ENCODE data around the gene CITED4.

The CITED4 gene

GRCh38 chr1:40840526-40841323 lies 21.4 kb downstream of the CITED4 start:
- Mint-ChIP-seq H3K27me3 (peaks cover 34% of the 10 kb centered on the region), H3K36me3 (ENCODE audit: low read depth) (no peaks in the 10 kb centered on the region), H3K27ac (no peak overlapping the region), H3K4me3 (no peak overlapping the region), H3K9me3 (peaks cover 8% of the 10 kb centered on the region), H3K4me1 (ENCODE audit: low read depth) (peaks cover 10% of the 10 kb centered on the region)
- intact Hi-C loops (cut with micrococcal nuclease) = no loop called here

- Mint-ChIP-seq H3K36me3 (ENCODE audit: low read depth) (no peaks in the 10 kb centered on the region), H3K27ac (no peak overlapping the region), H3K4me3 (no peak overlapping the region), H3K27me3 (peaks cover 34% of the 10 kb centered on the region), H3K9me3 (peaks cover 8% of the 10 kb centered on the region), H3K4me1 (ENCODE audit: low read depth) (peaks cover 4% of the 10 kb centered on the region)
- intact Hi-C loops (cut with micrococcal nuclease) = no loop called here
Measured at GRCh38 chr1:40839943-40840335, 22.2 kb downstream of the CITED4 start.

DNA sequence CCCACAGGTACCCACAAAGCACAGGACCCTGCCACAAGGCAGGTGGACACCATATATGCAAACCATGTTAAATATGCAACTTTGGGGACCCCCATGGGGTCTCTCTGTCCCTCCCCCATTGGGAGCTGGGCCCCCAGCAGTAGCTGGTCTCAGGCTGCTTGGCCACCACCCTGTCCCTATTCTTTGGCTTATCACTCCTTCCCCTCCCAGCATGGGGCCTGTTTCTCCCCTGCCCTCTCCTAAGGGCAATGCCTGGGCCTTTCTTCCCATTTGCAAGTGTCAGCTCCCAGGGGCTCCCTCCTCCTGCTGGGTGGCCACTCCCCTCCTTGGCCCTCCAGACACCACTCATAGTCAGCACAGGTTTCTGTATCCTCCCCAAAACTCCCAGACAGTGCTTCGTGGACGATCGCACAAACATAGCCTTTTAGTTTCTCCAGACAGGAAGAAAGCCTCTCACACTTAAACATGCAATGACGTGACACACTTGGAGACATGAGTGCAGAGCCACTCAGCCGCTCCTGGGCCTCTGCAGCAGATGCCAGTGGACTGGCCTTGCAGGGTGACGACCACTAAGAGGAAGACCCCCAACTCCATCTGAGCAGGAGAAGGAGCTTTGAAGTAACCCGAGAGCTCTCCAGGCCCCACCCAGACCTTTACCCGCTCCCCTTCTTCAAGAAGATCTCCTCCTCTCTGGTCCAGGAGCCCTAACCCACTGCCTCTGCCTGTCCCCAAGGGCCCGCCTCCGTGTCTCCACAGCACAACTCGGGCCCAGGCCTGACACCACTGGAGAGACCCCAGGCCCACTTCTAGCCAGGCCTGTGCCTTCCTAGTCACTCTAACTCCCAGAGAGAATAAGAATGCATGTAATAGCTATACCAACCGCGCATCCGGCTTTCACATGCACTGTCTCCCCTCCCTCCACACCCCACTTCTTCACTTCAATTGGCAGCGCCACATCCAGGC lies 22.9 kb downstream of the CITED4 start:
- Mint-ChIP-seq H3K27ac (no peak overlapping the region), H3K4me3 (no peak overlapping the region)
- intact Hi-C loops (cut with micrococcal nuclease) = no loop called here

DNA sequence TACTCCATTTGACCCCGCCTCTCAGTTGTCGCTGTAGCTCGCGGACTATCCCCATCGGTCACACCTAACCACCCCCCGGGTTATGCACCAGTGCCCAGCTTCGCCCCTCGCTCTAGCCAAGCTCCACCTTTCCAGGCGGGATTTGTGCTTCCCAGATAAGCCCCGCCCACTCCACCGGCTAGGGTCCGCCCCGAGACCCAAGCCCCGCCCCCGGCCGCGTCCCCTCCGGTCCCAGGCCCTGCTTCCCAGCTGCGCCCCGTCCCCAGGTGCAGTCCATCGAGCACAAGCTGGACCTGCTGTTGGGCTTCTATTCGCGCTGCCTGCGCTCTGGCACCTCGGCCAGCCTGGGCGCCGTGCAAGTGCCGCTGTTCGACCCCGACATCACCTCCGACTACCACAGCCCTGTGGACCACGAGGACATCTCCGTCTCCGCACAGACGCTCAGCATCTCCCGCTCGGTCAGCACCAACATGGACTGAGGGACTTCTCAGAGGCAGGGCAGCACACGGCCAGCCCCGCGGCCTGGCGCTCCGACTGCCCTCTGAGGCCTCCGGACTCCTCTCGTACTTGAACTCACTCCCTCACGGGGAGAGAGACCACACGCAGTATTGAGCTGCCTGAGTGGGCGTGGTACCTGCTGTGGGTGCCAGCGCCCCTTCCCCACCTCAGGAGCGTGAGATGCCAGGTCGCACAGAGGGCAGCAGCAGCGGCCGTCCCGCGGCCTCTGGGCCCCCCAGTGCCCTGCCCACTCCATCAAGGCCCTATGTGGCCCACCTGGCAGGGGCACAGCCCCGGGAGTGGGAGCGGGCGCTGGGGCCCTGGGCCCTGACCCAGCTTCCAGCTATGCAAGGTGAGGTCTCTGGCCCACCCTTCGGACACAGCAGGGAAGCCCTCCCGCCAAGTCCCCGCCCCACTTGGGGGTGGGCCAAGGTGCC lies 23.9 kb downstream of the CITED4 start:
- Mint-ChIP-seq H3K4me3 (no peak overlapping the region), H3K27ac (no peak overlapping the region), H3K4me1 (ENCODE audit: low read depth) (no peaks in the 10 kb centered on the region), H3K36me3 (ENCODE audit: low read depth) (no peaks in the 10 kb centered on the region), H3K27me3 (peaks cover 32% of the 10 kb centered on the region), H3K9me3 (peaks cover 8% of the 10 kb centered on the region)
- intact Hi-C loops (cut with micrococcal nuclease) = no loop called here

More for the DNA sequence above, 22.9 kb downstream of the CITED4 start:
- H3K27me3 Mint-ChIP-seq = peaks cover 34% of the 10 kb centered on the region
- no peaks in the 10 kb centered on the region for H3K4me1 Mint-ChIP-seq (ENCODE audit: low read depth)
- H3K36me3 Mint-ChIP-seq (ENCODE audit: low read depth) = no peaks in the 10 kb centered on the region
- peaks cover 8% of the 10 kb centered on the region for H3K9me3 Mint-ChIP-seq

DNA sequence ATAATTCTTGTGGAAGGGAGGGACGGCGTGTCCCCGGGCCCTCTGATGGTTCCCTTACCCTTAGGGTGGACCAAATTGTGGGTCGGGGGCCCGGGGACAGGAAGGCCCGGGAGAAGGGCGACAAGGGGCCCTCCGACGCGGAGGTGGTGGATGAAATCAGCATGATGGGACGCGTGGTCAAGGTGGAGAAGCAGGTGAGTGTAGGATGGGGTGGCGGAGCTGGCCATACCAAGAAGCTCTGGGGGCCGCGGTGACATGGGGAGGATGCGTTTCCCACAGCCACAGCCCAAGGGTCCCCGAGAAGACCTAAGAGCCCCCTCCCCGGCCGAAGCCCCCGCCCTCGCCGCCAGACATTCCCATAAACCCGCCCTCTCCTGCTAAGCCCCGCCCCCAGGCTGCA lies 24.6 kb downstream of the CITED4 start:
- intact Hi-C loops (cut with micrococcal nuclease) = no loop called here
- no peaks in the 10 kb centered on the region for H3K4me1 Mint-ChIP-seq (ENCODE audit: low read depth)
- H3K4me3 Mint-ChIP-seq = no peak overlapping the region
- H3K36me3 Mint-ChIP-seq (ENCODE audit: low read depth) = no peaks in the 10 kb centered on the region
- no peak overlapping the region for H3K27ac Mint-ChIP-seq
- peaks cover 5% of the 10 kb centered on the region for H3K9me3 Mint-ChIP-seq
- H3K27me3 Mint-ChIP-seq = peaks cover 32% of the 10 kb centered on the region

GRCh38 chr1:40836283-40836682 lies 25.9 kb downstream of the CITED4 start:
- Mint-ChIP-seq H3K27me3 (peaks cover 19% of the 10 kb centered on the region), H3K4me3 (no peak overlapping the region), H3K36me3 (ENCODE audit: low read depth) (no peaks in the 10 kb centered on the region), H3K4me1 (ENCODE audit: low read depth) (no peaks in the 10 kb centered on the region), H3K27ac (no peak overlapping the region), H3K9me3 (no peaks in the 10 kb centered on the region)
- intact Hi-C loops (cut with micrococcal nuclease) = no loop called here

GRCh38 chr1:40834968-40835545 lies 27.1 kb downstream of the CITED4 start:
- Mint-ChIP-seq H3K27me3 (peaks cover 8% of the 10 kb centered on the region), H3K9me3 (no peaks in the 10 kb centered on the region), H3K36me3 (ENCODE audit: low read depth) (no peaks in the 10 kb centered on the region), H3K27ac (no peak overlapping the region), H3K4me1 (ENCODE audit: low read depth) (no peaks in the 10 kb centered on the region), H3K4me3 (no peak overlapping the region)
- intact Hi-C loops (cut with micrococcal nuclease) = no loop called here

GRCh38 chr1:40833979-40834378 lies 28.2 kb downstream of the CITED4 start:
- no peak overlapping the region for H3K4me3 Mint-ChIP-seq

DNA sequence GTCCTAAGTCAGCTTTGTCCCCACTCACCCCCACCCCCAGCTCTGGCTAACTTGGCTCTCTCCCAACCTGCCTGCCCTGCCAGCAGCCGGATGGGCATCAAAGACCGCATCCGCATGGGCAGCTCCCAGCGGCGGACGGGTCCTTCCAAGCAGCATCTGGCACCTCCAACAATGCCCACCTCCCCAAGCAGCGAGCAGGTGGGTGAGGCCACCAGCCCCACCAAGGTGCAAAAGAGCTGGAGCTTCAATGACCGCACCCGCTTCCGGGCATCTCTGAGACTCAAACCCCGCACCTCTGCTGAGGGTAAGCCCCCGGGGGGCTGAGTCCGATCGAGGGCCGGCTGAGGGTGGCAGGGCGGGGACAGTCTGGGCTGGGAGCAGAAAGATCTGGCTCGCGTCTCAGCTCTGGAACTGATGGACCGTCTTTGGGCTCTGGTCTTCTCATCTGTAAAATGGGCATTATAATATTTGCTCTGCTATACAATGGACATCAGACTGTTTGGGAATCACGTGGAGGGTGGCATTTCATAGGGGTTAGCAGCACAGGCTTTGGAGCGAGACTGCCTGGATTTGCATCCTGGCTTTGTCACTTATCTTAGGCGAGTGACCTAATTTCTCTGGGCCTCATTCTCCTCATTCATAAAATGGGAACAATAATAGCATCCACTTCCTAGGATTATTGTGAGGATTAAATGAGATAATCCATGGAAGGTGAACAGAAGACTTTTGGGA lies 31.0 kb downstream of the CITED4 start:
- Mint-ChIP-seq H3K27me3 (peaks cover 5% of the 10 kb centered on the region), H3K4me1 (ENCODE audit: low read depth) (peaks cover under 1% of the 10 kb centered on the region), H3K9me3 (no peaks in the 10 kb centered on the region), H3K36me3 (ENCODE audit: low read depth) (no peaks in the 10 kb centered on the region), H3K27ac (no peak overlapping the region), H3K4me3 (no peak overlapping the region)
- intact Hi-C loops (cut with micrococcal nuclease) = no loop called here

More at GRCh38 chr1:40833979-40834378, 28.2 kb downstream of the CITED4 start:
- Mint-ChIP-seq H3K36me3 (ENCODE audit: low read depth) (no peaks in the 10 kb centered on the region), H3K27ac (no peak overlapping the region), H3K27me3 (peaks cover 4% of the 10 kb centered on the region), H3K9me3 (no peaks in the 10 kb centered on the region), H3K4me1 (ENCODE audit: low read depth) (no peaks in the 10 kb centered on the region)
- intact Hi-C loops (cut with micrococcal nuclease) = no loop called here

DNA sequence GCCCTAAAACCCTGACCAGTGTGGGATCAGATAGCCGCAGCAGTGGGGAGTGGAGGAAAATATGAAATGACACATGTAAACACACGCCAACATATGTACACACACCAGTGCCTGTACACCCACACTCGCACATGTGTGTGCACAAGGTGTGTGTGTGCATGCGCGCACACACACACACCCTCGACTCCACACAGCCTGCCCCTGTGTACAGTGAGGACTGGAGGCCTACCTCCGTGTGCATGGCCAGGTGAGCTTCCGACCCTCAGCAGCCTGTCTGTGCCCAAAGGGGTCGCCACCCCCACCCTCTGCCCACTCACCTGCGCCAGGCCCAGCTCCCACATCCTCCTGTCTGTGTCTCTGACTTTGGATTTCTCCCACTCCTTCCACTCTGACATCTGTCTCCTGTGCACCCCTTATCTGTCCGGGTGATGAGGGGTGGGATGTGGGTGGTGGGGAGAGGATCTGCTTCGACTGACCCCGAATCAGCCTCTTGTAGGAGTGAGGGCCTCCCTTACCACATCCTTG lies 31.7 kb downstream of the CITED4 start:
- Mint-ChIP-seq H3K36me3 (ENCODE audit: low read depth) (no peaks in the 10 kb centered on the region), H3K27ac (no peak overlapping the region), H3K4me3 (no peak overlapping the region), H3K9me3 (no peaks in the 10 kb centered on the region), H3K27me3 (peaks cover 5% of the 10 kb centered on the region), H3K4me1 (ENCODE audit: low read depth) (peaks cover 8% of the 10 kb centered on the region)
- intact Hi-C loops (cut with micrococcal nuclease) = no loop called here

DNA sequence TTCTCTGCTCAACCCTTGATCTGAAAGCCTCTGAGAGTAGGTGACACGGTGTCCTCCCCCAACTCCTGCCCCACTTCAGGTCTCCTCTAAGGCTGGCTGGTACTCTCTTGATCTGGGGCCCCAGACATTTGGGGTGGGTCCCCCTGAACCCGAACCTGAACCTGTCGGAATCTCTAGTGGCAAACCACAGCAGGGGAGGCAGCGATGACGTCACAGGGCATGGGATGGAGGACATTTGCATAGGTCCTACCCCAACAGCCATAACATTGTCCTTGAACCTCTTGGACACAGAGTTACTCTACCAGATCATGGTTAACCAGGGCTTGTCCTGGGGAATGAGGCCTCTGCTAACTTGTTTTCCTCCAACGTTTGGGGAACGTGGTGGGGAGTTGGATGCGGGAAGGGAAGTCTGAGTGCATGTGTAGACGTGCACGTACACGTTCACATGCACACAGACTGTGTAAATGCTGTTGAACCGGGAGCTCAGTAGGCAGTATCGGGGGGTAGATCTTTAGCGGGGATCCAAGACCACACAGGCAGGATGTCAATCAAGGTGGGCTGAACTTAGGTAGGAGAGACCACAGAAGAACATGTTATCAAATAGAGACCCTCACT lies 32.4 kb downstream of the CITED4 start:
- Mint-ChIP-seq H3K36me3 (ENCODE audit: low read depth) (no peaks in the 10 kb centered on the region), H3K9me3 (no peaks in the 10 kb centered on the region), H3K27ac (no peak overlapping the region), H3K4me1 (ENCODE audit: low read depth) (peaks cover 15% of the 10 kb centered on the region), H3K27me3 (peaks cover 5% of the 10 kb centered on the region), H3K4me3 (no peak overlapping the region)
- intact Hi-C loops (cut with micrococcal nuclease) = no loop called here

DNA sequence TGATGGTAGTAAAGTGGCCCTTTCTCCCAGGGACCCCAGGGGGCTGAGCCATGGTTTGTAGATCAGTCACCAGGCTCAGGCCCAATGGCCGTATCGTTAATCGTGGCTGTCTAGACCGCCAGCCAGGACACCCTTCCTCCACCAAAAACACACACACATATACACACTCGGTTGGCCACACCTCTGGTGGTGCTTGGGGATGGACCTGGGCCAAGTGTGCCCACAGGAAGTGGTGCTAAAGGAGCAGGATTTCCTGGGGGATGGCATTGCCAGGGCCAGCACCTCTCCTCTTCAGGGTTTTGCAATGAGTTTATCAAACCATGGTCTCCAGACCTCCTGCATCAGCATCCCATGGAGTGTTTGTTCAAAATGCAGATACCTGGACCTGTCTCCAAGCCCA lies 36.2 kb downstream of the CITED4 start:
- H3K9me3 Mint-ChIP-seq = no peaks in the 10 kb centered on the region
- H3K4me1 Mint-ChIP-seq (ENCODE audit: low read depth) = peaks cover 15% of the 10 kb centered on the region
- intact Hi-C loops (cut with micrococcal nuclease) = no loop called here
- H3K27me3 Mint-ChIP-seq = peaks cover 7% of the 10 kb centered on the region
- no peak overlapping the region for H3K27ac Mint-ChIP-seq
- no peaks in the 10 kb centered on the region for H3K36me3 Mint-ChIP-seq (ENCODE audit: low read depth)
- H3K4me3 Mint-ChIP-seq = no peak overlapping the region

Measured in dendritic cell treated with granulocyte-macrophage colony-stimulating factor and Interleukin-4, amounts not matched to agents 40 ng/mL and 50 ng/mL, for 4 days (primary cell).